Mesendoderm (in vitro differentiated cells): Measurements from ENCODE around the gene TMEM198.

Source experiments
- DNase-seq: peaks from one replicate; pipeline ENCODE4 v3.0.0; 2013
- H2AK5ac ChIP-seq: 2 replicates; pipeline ENCODE4 v1.6.1; 2013; ENCODE audit warnings: low read length, inconsistent platforms
- H2BK120ac ChIP-seq: 2 replicates; pipeline ENCODE4 v1.6.1; 2013; ENCODE audit warnings: low read depth, mild to moderate bottlenecking, low read length, moderate library complexity, mixed read lengths
- H2BK15ac ChIP-seq: replicated peaks from 2 replicates; pipeline ENCODE4 v1.6.1; 2013; ENCODE audit warnings: low read depth, mild to moderate bottlenecking, moderate library complexity
- H2BK5ac ChIP-seq: 2 replicates; pipeline ENCODE4 v1.6.1; 2013; ENCODE audit warnings: low read length, inconsistent platforms
- H3K18ac ChIP-seq: 2 replicates; pipeline ENCODE4 v1.6.1; 2013; ENCODE audit warnings: mild to moderate bottlenecking, low read length, mixed read lengths
- H3K23ac ChIP-seq: one replicate; pipeline ENCODE4 v1.6.1; 2013; ENCODE audit warnings: low read length
- H3K27ac ChIP-seq: 2 replicates; pipeline ENCODE4 v1.5.1; 2013; ENCODE audit warnings: low read depth, mild to moderate bottlenecking, inconsistent platforms, low read length, moderate library complexity
- H3K27me3 ChIP-seq: 2 replicates; pipeline ENCODE4 v1.6.1; 2013; ENCODE audit warnings: low read length, control low read depth, mild to moderate bottlenecking, inconsistent platforms; ENCODE audit not compliant: insufficient read depth, poor library complexity
- H3K36me3 ChIP-seq: 2 replicates; pipeline ENCODE4 v1.6.1; 2013; ENCODE audit warnings: low read length, inconsistent platforms; ENCODE audit not compliant: control insufficient read depth, insufficient read depth
- H3K4ac ChIP-seq: one replicate; pipeline ENCODE4 v1.6.1; 2013; ENCODE audit warnings: low read depth, mild to moderate bottlenecking, low read length, moderate library complexity
- H3K4me1 ChIP-seq: 2 replicates; pipeline ENCODE4 v1.6.1; 2013; ENCODE audit warnings: low read depth, low read length, inconsistent platforms; ENCODE audit not compliant: control insufficient read depth
- H3K4me2 ChIP-seq: 2 replicates; pipeline ENCODE4 v1.6.1; 2013; ENCODE audit warnings: low read length
- H3K4me3 ChIP-seq: 2 replicates; pipeline ENCODE4 v1.5.1; 2013; ENCODE audit warnings: mild to moderate bottlenecking, low read length
- H3K56ac ChIP-seq: one replicate; pipeline ENCODE4 v1.6.1; 2013; ENCODE audit warnings: low read length
- H3K79me1 ChIP-seq: 2 replicates; pipeline ENCODE4 v1.6.1; 2013; ENCODE audit warnings: low read length, inconsistent platforms
- H3K79me2 ChIP-seq: 2 replicates; pipeline ENCODE4 v1.6.1; 2013; ENCODE audit warnings: mild to moderate bottlenecking, low read length; ENCODE audit not compliant: control insufficient read depth, insufficient read depth
- H3K9ac ChIP-seq: 2 replicates; pipeline ENCODE4 v1.6.1; 2013; ENCODE audit warnings: low read length, inconsistent platforms
- H4K5ac ChIP-seq: one replicate; pipeline ENCODE4 v1.6.1; 2013; ENCODE audit warnings: low read length
- H4K8ac ChIP-seq: one replicate; pipeline ENCODE4 v1.6.1; 2013; ENCODE audit warnings: low read depth, mild to moderate bottlenecking, control low read depth, low read length, moderate library complexity
- WGBS: extraction: QIAGEN DNeasy Blood & Tissue Kit; methylation state at CpG from one replicate; pipeline ENCODE4 v1.1.7; 2013; ENCODE audit warnings: low lambda C conversion rate, missing lambda C conversion rate; ENCODE audit not compliant: insufficient coverage; ENCODE audit errors: extremely low coverage; 5-methylcytosine and 5-hydroxymethylcytosine counted together

Gene TMEM198

GRCh38 chr2:219497495-219498279 lies 46.1 kb upstream of the TMEM198 start:
- peaks cover 2% of the 10 kb centered on the region for H3K79me1 ChIP-seq
- peak overlapping the region; percentile 61 for H3K9ac ChIP-seq
- no peak overlapping the region for H4K8ac ChIP-seq
- no peak overlapping the region for H2AK5ac ChIP-seq
- H3K23ac ChIP-seq: peak overlapping the region; percentile 25
- no peak overlapping the region for H4K5ac ChIP-seq
- no peak for DNase-seq
- peak overlapping the region; percentile 25 for H3K27ac ChIP-seq
- no peak overlapping the region for H3K18ac ChIP-seq
- peak overlapping the region; percentile 56 for H3K4me2 ChIP-seq
- H3K79me2 ChIP-seq: no peaks in the 10 kb centered on the region
- H3K4me3 ChIP-seq: peak overlapping the region; percentile 16
- H3K36me3 ChIP-seq: no peaks in the 10 kb centered on the region
- H2BK120ac ChIP-seq: no peak overlapping the region
- H3K4ac ChIP-seq: no peak overlapping the region
- H2BK15ac ChIP-seq: no peak overlapping the region
- WGBS: no CpG with 5 or more reads among the region's 59 CpGs
- peak overlapping the region; percentile 85 for H3K56ac ChIP-seq
- H3K27me3 ChIP-seq: peaks cover 20% of the 10 kb centered on the region
- peaks cover 17% of the 10 kb centered on the region for H3K4me1 ChIP-seq
- H2BK5ac ChIP-seq: no peak overlapping the region

GRCh38 chr2:219498280-219499057 lies 45.4 kb upstream of the TMEM198 start, which contains the start of gene GMPPA:
TSS of gene GMPPA (plus strand) at chr2:219498891. CDS start at chr2:219499976, 1,085 bp downstream.
- peak within 1 kb of the TSS; percentile 61 for H2BK5ac ChIP-seq
- H3K27me3 ChIP-seq: peaks cover 20% of the 10 kb centered on the region
- no CpG with 5 or more reads among the region's 49 CpGs for WGBS
- peak within 1 kb of the TSS; percentile 88 for H3K4ac ChIP-seq
- peak within 1 kb of the TSS; percentile 60 for H4K5ac ChIP-seq
- H3K4me2 ChIP-seq: peak within 1 kb of the TSS; percentile 73
- peaks cover 2% of the 10 kb centered on the region for H3K79me1 ChIP-seq
- peaks cover 17% of the 10 kb centered on the region for H3K4me1 ChIP-seq
- H3K18ac ChIP-seq: peak within 1 kb of the TSS; percentile 66
- H3K23ac ChIP-seq: peak within 1 kb of the TSS; percentile 25
- no peak within 1 kb of the TSS for H2BK15ac ChIP-seq
- peak within 1 kb of the TSS; percentile 94 for H3K9ac ChIP-seq
- H4K8ac ChIP-seq: no peak within 1 kb of the TSS
- no peaks in the 10 kb centered on the region for H3K79me2 ChIP-seq
- peak within 1 kb of the TSS; percentile 25 for H3K27ac ChIP-seq
- no peak within 1 kb of the TSS for H2BK120ac ChIP-seq
- peak within 1 kb of the TSS; percentile 78 for H3K4me3 ChIP-seq
- peak within 1 kb of the TSS; percentile 96 for H3K56ac ChIP-seq
- peak; percentile 100 for DNase-seq
- H3K36me3 ChIP-seq: no peaks in the 10 kb centered on the region
- peak within 1 kb of the TSS; percentile 7 for H2AK5ac ChIP-seq

GRCh38 chr2:219499058-219499307 lies 44.8 kb upstream of the TMEM198 start:
- H4K8ac ChIP-seq: no peak overlapping the region
- H2BK120ac ChIP-seq: no peak overlapping the region
- peak overlapping the region; percentile 61 for H2BK5ac ChIP-seq
- H3K56ac ChIP-seq: peak overlapping the region; percentile 96
- H2BK15ac ChIP-seq: no peak overlapping the region
- no peak overlapping the region for H4K5ac ChIP-seq
- no peak for DNase-seq
- H3K79me1 ChIP-seq: peaks cover 2% of the 10 kb centered on the region
- peak overlapping the region; percentile 88 for H3K4ac ChIP-seq
- H3K27ac ChIP-seq: no peak overlapping the region
- no CpG with 5 or more reads among the region's 3 CpGs for WGBS
- H2AK5ac ChIP-seq: no peak overlapping the region
- H3K4me2 ChIP-seq: peak overlapping the region; percentile 73
- H3K4me3 ChIP-seq: peak overlapping the region; percentile 78
- peak overlapping the region; percentile 66 for H3K18ac ChIP-seq
- H3K23ac ChIP-seq: no peak overlapping the region
- H3K9ac ChIP-seq: peak overlapping the region; percentile 94
- no peaks in the 10 kb centered on the region for H3K36me3 ChIP-seq
- H3K4me1 ChIP-seq: peaks cover 17% of the 10 kb centered on the region
- H3K79me2 ChIP-seq: no peaks in the 10 kb centered on the region
- H3K27me3 ChIP-seq: peaks cover 20% of the 10 kb centered on the region

GRCh38 chr2:219499555-219499954 lies 44.3 kb upstream of the TMEM198 start:
- no peak overlapping the region for H2BK15ac ChIP-seq
- H4K5ac ChIP-seq: peak overlapping the region; percentile 60
- H2BK5ac ChIP-seq: peak overlapping the region; percentile 9
- H4K8ac ChIP-seq: no peak overlapping the region
- peaks cover 20% of the 10 kb centered on the region for H3K27me3 ChIP-seq
- H3K4me1 ChIP-seq: peaks cover 17% of the 10 kb centered on the region
- H3K18ac ChIP-seq: no peak overlapping the region
- no peak overlapping the region for H3K4me3 ChIP-seq
- H3K27ac ChIP-seq: no peak overlapping the region
- no peak for DNase-seq
- peak overlapping the region; percentile 7 for H2AK5ac ChIP-seq
- peak overlapping the region; percentile 73 for H3K4me2 ChIP-seq
- peaks cover 2% of the 10 kb centered on the region for H3K79me1 ChIP-seq
- peak overlapping the region; percentile 96 for H3K56ac ChIP-seq
- H3K9ac ChIP-seq: peak overlapping the region; percentile 94
- H3K36me3 ChIP-seq: no peaks in the 10 kb centered on the region
- H3K79me2 ChIP-seq: no peaks in the 10 kb centered on the region
- H3K23ac ChIP-seq: no peak overlapping the region
- no CpG with 5 or more reads among the region's 1 CpG for WGBS
- no peak overlapping the region for H2BK120ac ChIP-seq
- no peak overlapping the region for H3K4ac ChIP-seq

- DNase-seq: peak; percentile 78
- Histone ChIP-seq H3K27ac (no peak overlapping the region), H2BK15ac (no peak overlapping the region), H4K5ac (no peak overlapping the region), H3K4me3 (no peak overlapping the region), H2BK5ac (no peak overlapping the region), H3K36me3 (no peaks in the 10 kb centered on the region), H2AK5ac (no peak overlapping the region), H3K56ac (peak overlapping the region; percentile 96), H3K79me1 (peaks cover 2% of the 10 kb centered on the region), H3K79me2 (no peaks in the 10 kb centered on the region), H3K4me1 (peaks cover 17% of the 10 kb centered on the region), H3K4ac (no peak overlapping the region), H2BK120ac (no peak overlapping the region), H3K27me3 (peaks cover 20% of the 10 kb centered on the region), H3K18ac (no peak overlapping the region), H4K8ac (no peak overlapping the region), H3K23ac (no peak overlapping the region), H3K9ac (peak overlapping the region; percentile 7), H3K4me2 (no peak overlapping the region)
- no CpG with 5 or more reads among the region's 2 CpGs for WGBS
Measured at GRCh38 chr2:219500135-219500534, 43.7 kb upstream of the TMEM198 start.
